ENCODE measurements around the gene FKBP5.

GRCh38 chr6:35544769-35545361, 143.8 kb downstream of the FKBP5 start:
- TF ChIP-seq CTCF (IDR thresholded peaks at IDR 0.05) (no peak), POLR2A (IDR thresholded peaks at IDR 0.05) (no peak)

All from gastroesophageal sphincter (tissue), 3 donors.